Stomach (tissue), 4 donors: ENCODE measurements around the gene ARHGAP33.

ENCODE experiments used
- CTCF ChIP-seq, 7 experiments: fragments of 450-650 bp in 4 of 7; fragments of 200-600 bp in 3 of 7; sonication (generic) in 3 of 7; IDR thresholded peaks; one replicate each; pipeline ENCODE4 v1.5.1; 2016 to 2019; ENCODE audit warnings: antibody characterized with exemption in 7 of 7, control low read depth in 2 of 7, mild to moderate bottlenecking in 1 of 7
- EP300 ChIP-seq: sonication (generic); formaldehyde crosslinking; IDR thresholded peaks from one replicate; pipeline ENCODE4 v1.6.1; 2017; ENCODE audit warnings: antibody characterized with exemption
- POLR2A ChIP-seq, 4 donors: fragments of 450-650 bp; IDR thresholded peaks; one replicate each; pipeline ENCODE4 v1.6.1; 2016; ENCODE audit warnings: antibody characterized with exemption in 4 of 4, control low read depth in 2 of 4, mild to moderate bottlenecking in 1 of 4, moderate library complexity in 1 of 4
- POLR2AphosphoS5 ChIP-seq, 3 donors: sonication (generic); formaldehyde crosslinking; IDR thresholded peaks; one replicate each; pipeline ENCODE4 v1.6.1; 2016; ENCODE audit warnings: antibody characterized with exemption in 3 of 3

GRCh38 chr19:35754370-35755130 is 20.8 kb upstream of the ARHGAP33 start:
- TF ChIP-seq POLR2AphosphoS5 (IDR thresholded peaks at IDR 0.05) (no peak), CTCF (IDR thresholded peaks at IDR 0.05) (no peak), POLR2A (IDR thresholded peaks at IDR 0.05) (no peak), EP300 (no peak)
